PC-9 (cell line): Measurements from ENCODE around the gene DAAM1. TPM values are rescaled to one million over a fixed set of nuclear protein-coding genes. Genes with fewer than 3 reads are reported as not detected.
A peak's percentile ranks its signal among the peaks of the same experiment; 100 is the strongest.

Experiments
- BruUV-seq: library from RNA; stranded (reverse); fragments of 400-500 nt; replicated peaks from 2 replicates; lab custom pipeline; 2021; lab: Mats Ljungman, UMichigan
- CTCF ChIA-PET: fragments of 300-600 bp; sonication (Branson Sonifier 250); formaldehyde crosslinking; loops from one replicate; lab custom pipeline; 2022; ENCODE audit warnings: antibody characterized with exemption; lab: Charles Lee
- POLR2A ChIA-PET: fragments of 300-600 bp; sonication (Branson Sonifier 250); formaldehyde crosslinking; loops from one replicate; lab custom pipeline; 2022; ENCODE audit warnings: antibody characterized with exemption; ENCODE audit not compliant: unreplicated experiment; lab: Charles Lee
- DNase-seq, 2 experiments: peaks; one replicate each; pipeline versions ENCODE4 v3.0.0 to v3.0.0-alpha.2; 2015 to 2022; ENCODE audit warnings: mixed read lengths in 1 of 2
- H2AFZ ChIP-seq: fragments of 200-600 bp; sonication (generic); 2 replicates; pipeline ENCODE4 v1.8.1; 2017; ENCODE audit warnings: antibody characterized with exemption
- H3F3A ChIP-seq: fragments of 200-600 bp; sonication (generic); 2 replicates; pipeline ENCODE4 v1.8.1; 2017; ENCODE audit warnings: antibody characterized with exemption, mild to moderate bottlenecking, low read depth; ENCODE audit not compliant: insufficient read depth
- H3K27ac ChIP-seq: fragments of 200-600 bp; sonication (generic); 2 replicates; pipeline ENCODE4 v1.6.1; 2016; ENCODE audit warnings: mixed run types
- H3K27me3 ChIP-seq: fragments of 200-600 bp; sonication (generic); 2 replicates; pipeline ENCODE4 v1.6.1; 2016; ENCODE audit warnings: low read depth, mixed run types; ENCODE audit not compliant: insufficient read depth
- H3K36me3 ChIP-seq: fragments of 200-600 bp; sonication (generic); 2 replicates; pipeline ENCODE4 v1.6.1; 2016; ENCODE audit warnings: low read depth, mixed run types
- H3K4me1 ChIP-seq: fragments of 200-600 bp; sonication (generic); replicated peaks from 2 replicates; pipeline ENCODE4 v1.6.1; 2016; ENCODE audit warnings: mixed run types; ENCODE audit not compliant: insufficient read depth
- H3K4me2 ChIP-seq: fragments of 200-600 bp; sonication (generic); 2 replicates; pipeline ENCODE4 v1.6.1; 2017; ENCODE audit warnings: mixed run types
- H3K4me3 ChIP-seq: fragments of 200-600 bp; sonication (generic); 2 replicates; pipeline ENCODE4 v1.6.1; 2016; ENCODE audit warnings: mixed run types
- H3K79me2 ChIP-seq: fragments of 200-600 bp; sonication (generic); 2 replicates; pipeline ENCODE4 v1.6.1; 2017; ENCODE audit warnings: low read depth, mixed run types
- H3K9me2 ChIP-seq: fragments of 200-600 bp; sonication (generic); 2 replicates; pipeline ENCODE4 v1.8.1; 2017; ENCODE audit warnings: mild to moderate bottlenecking; ENCODE audit not compliant: insufficient read depth
- H3K9me3 ChIP-seq: fragments of 200-600 bp; sonication (generic); 2 replicates; pipeline ENCODE4 v1.8.1; 2016; ENCODE audit warnings: low read depth; ENCODE audit not compliant: insufficient read depth
- H4K20me1 ChIP-seq: fragments of 200-600 bp; sonication (generic); 2 replicates; pipeline ENCODE4 v1.8.1; 2017; ENCODE audit not compliant: insufficient read depth
- EZH2 ChIP-seq: fragments of 200-600 bp; sonication (generic); IDR thresholded peaks from 2 replicates; pipeline ENCODE4 v1.8.0; 2017; ENCODE audit warnings: antibody characterized with exemption, low read depth
- intact Hi-C: fragments of 100-400 bp; cut with micrococcal nuclease; formaldehyde crosslinking; loops from one replicate; pipeline ENCODE4 v1.10.0; 2022; ENCODE audit not compliant: unreplicated experiment
- total RNA-seq: library from RNA; stranded (reverse); gene quantifications from 2 replicates; pipeline ENCODE4 v1.2.3, GENCODE V29; 2021
- TF ChIP-seq, protein P1 (sequence below): fragments of 200-600 bp; sonication (generic); conservative IDR thresholded peaks from 2 replicates; pipeline ENCODE4 v1.6.1; 2017; ENCODE audit warnings: mixed run types, antibody characterized with exemption, mild to moderate bottlenecking, moderate library complexity

DAAM1 gene
- total RNA-seq, 1 experiment from 2014 or later, result 70.7 TPM

DNA sequence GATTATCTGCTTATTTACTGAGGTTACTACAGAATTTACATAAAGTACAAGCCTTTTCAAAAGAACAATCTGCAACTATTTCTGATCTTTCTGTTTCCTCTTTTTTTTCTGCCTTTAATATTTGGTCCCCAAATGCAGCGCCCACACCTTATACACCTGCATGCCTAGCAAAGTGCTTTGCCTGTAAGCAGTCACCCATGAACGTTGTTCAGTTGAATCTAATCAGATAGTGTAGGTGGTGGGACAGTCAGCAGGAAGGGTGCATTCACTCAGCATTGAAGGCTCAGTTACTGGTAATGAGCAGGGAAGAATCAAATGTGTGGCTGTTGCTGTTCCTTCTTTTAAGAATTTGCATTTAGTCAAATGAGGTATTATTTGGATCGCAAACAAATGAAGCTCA is 168.3 kb downstream of the DAAM1 start:
- 0 out of 2 replicates have a peak overlapping the region, but pooled peaks have one; percentile 73 for H3K4me2 ChIP-seq
- H3K36me3 ChIP-seq, result peaks cover 8% of the 10 kb centered on the region; the same call in 1 of the 2 replicates
- H3K27ac ChIP-seq, result peak overlapping the region; percentile 82
- POLR2A ChIA-PET, result no interaction called here
- no TSS peak for BruUV-seq
- peaks cover 84% of the 10 kb centered on the region for H3K4me1 ChIP-seq
- H3F3A ChIP-seq, result peaks cover 63% of the 10 kb centered on the region
- TF ChIP-seq EZH2, result no peak
- TF ChIP-seq, protein P1, sequence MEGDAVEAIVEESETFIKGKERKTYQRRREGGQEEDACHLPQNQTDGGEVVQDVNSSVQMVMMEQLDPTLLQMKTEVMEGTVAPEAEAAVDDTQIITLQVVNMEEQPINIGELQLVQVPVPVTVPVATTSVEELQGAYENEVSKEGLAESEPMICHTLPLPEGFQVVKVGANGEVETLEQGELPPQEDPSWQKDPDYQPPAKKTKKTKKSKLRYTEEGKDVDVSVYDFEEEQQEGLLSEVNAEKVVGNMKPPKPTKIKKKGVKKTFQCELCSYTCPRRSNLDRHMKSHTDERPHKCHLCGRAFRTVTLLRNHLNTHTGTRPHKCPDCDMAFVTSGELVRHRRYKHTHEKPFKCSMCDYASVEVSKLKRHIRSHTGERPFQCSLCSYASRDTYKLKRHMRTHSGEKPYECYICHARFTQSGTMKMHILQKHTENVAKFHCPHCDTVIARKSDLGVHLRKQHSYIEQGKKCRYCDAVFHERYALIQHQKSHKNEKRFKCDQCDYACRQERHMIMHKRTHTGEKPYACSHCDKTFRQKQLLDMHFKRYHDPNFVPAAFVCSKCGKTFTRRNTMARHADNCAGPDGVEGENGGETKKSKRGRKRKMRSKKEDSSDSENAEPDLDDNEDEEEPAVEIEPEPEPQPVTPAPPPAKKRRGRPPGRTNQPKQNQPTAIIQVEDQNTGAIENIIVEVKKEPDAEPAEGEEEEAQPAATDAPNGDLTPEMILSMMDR, result no peak
- H4K20me1 ChIP-seq, result no peaks in the 10 kb centered on the region
- intact Hi-C loops, result no loop called here
- H2AFZ ChIP-seq, result no peak overlapping the region
- H3K27me3 ChIP-seq, result no peaks in the 10 kb centered on the region
- CTCF ChIA-PET, result no interaction called here
- H3K9me2 ChIP-seq, result no peaks in the 10 kb centered on the region
- H3K79me2 ChIP-seq, result no peaks in the 10 kb centered on the region
- DNase-seq, result no peak
- no peaks in the 10 kb centered on the region for H3K9me3 ChIP-seq
- H3K4me3 ChIP-seq, result no peak overlapping the region

DNA sequence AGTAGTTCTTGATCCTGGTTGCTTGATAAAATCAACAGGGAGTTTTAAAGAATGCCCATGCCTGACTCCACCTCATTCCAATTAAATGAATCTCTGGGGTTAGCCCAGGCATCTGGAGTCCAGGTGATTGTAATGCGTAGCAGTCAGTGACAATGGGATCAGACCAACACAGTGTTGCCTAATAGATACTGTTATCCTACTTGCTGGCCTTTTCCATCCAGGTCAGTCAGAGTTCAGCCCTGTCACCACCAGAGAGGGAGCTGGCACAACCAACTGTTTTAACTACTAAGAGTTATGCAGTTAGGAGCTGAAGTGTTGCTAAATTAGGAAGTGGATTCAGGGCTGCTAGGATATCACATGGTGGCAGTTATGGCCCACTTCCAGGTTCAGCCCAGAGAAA is 169.6 kb downstream of the DAAM1 start:
- no peaks in the 10 kb centered on the region for H3K9me3 ChIP-seq
- intact Hi-C loops, result loop anchor here (1.0 to 2.0 kb wide), 3 partner anchors 80 to 231 kb away; no protein-coding TSS in a partner anchor
- ChIA-PET CTCF (interaction anchor here (0.5 kb wide), 1 partner anchor 87 kb away, joined by 6 read pairs; no protein-coding TSS in a partner anchor), POLR2A (interaction anchor here (0.5 to 0.7 kb wide), 3 partner anchors 14 to 223 kb away, joined by 3 to 5 read pairs (median 3); no protein-coding TSS in a partner anchor)
- H4K20me1 ChIP-seq, result no peaks in the 10 kb centered on the region
- DNase-seq, result peak; percentile 78 to 98
- peak overlapping the region; percentile 9; the same call in 1 of the 2 replicates for H3K4me3 ChIP-seq
- H3K4me2 ChIP-seq, result peak overlapping the region; percentile 73
- peaks cover 97% of the 10 kb centered on the region for H3K4me1 ChIP-seq
- peak overlapping the region; percentile 82 for H3K27ac ChIP-seq
- H3K79me2 ChIP-seq, result no peaks in the 10 kb centered on the region
- peaks cover 74% of the 10 kb centered on the region for H3F3A ChIP-seq
- no peaks in the 10 kb centered on the region for H3K9me2 ChIP-seq
- no peak for TF ChIP-seq EZH2
- TF ChIP-seq, protein P1, result no peak
- no peaks in the 10 kb centered on the region for H3K27me3 ChIP-seq
- peaks cover 8% of the 10 kb centered on the region; the same call in 1 of the 2 replicates for H3K36me3 ChIP-seq
- no TSS peak for BruUV-seq
- no peak overlapping the region for H2AFZ ChIP-seq

DNA sequence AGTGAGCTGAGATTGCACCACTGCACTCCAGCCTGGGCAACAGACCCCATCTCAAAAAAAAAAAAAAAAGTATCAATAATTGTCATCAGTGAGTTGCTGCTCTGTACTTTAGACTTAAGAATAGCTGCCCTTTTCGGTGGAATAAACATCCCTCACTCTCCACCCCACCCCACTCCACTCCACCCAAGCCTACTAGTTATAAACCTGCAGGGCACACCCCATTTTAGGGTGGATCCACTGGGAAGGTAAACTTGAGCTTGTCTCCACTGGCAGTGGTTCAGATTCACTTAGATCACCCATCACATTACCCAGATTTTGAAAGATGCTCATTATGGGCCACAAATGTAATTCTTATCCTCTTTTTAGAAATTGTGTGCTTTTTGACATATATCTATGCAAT is 170.3 kb downstream of the DAAM1 start:
- BruUV-seq, result no TSS peak
- H3K27ac ChIP-seq, result peak overlapping the region; percentile 82

More for the DNA sequence above, 170.3 kb downstream of the DAAM1 start:
- H3K36me3 ChIP-seq, result peaks cover 8% of the 10 kb centered on the region; the same call in 1 of the 2 replicates
- H2AFZ ChIP-seq, result no peak overlapping the region
- no peaks in the 10 kb centered on the region for H3K27me3 ChIP-seq
- no peaks in the 10 kb centered on the region for H3K9me3 ChIP-seq
- POLR2A ChIA-PET, result interaction anchor here (0.5 to 0.7 kb wide), 4 partner anchors 14 to 224 kb away, joined by 3 to 5 read pairs (median 3); no protein-coding TSS in a partner anchor
- H3K9me2 ChIP-seq, result no peaks in the 10 kb centered on the region
- intact Hi-C loops, result loop anchor here (1.0 to 2.0 kb wide), 3 partner anchors 80 to 232 kb away; no protein-coding TSS in a partner anchor
- peak overlapping the region; percentile 73 for H3K4me2 ChIP-seq
- H4K20me1 ChIP-seq, result no peaks in the 10 kb centered on the region
- TF ChIP-seq, protein P1, result no peak
- CTCF ChIA-PET, result no interaction called here
- H3F3A ChIP-seq, result peaks cover 75% of the 10 kb centered on the region
- H3K4me1 ChIP-seq, result peaks cover 100% of the 10 kb centered on the region
- no peak for DNase-seq
- H3K4me3 ChIP-seq, result no peak overlapping the region
- no peaks in the 10 kb centered on the region for H3K79me2 ChIP-seq
